GM12801 (cell line): ENCODE data around the gene ATP11B.

ENCODE experiments used
- TF ChIP-seq, protein P1 (sequence below): IDR thresholded peaks from one replicate; pipeline ENCODE4 v1.5.1; 2011; ENCODE audit warnings: control low read depth; ENCODE audit not compliant: insufficient read length; ENCODE audit errors: extremely low read depth

The ATP11B gene

DNA sequence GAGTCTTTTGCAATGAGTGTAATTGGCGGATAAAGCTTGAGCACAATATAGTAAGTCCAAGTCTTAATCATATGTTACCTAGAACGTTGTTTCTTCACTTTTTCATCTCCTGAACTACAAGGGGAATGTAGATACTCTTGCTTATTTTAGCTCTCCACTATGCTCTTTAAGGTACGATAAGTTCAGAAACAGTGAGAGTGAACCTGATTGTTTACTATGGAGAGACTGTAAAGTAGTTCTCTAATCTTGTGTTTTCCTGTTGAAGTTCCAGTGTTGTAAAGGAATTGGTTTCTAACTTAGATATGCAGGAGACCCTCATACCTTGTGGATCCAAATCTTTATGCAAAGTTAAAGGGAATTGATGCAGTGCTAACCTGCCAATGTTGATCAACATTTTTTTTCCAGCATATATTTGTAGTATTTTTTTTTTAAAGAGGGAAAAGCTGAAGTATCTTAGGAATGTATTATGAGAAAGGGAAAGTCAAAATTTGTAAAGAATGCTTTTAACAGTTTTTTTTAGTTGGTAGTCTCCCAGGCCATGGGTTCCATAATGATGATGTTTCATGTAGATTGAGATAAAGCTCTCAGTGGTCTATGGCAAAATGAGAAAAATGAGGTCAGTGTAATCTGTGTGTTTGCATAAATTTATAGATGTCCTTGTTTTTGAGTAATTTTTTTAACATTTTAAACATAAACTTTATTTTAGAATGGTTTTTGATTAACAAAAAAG is 14.9 kb downstream of the ATP11B start:
- TF ChIP-seq, protein P1, sequence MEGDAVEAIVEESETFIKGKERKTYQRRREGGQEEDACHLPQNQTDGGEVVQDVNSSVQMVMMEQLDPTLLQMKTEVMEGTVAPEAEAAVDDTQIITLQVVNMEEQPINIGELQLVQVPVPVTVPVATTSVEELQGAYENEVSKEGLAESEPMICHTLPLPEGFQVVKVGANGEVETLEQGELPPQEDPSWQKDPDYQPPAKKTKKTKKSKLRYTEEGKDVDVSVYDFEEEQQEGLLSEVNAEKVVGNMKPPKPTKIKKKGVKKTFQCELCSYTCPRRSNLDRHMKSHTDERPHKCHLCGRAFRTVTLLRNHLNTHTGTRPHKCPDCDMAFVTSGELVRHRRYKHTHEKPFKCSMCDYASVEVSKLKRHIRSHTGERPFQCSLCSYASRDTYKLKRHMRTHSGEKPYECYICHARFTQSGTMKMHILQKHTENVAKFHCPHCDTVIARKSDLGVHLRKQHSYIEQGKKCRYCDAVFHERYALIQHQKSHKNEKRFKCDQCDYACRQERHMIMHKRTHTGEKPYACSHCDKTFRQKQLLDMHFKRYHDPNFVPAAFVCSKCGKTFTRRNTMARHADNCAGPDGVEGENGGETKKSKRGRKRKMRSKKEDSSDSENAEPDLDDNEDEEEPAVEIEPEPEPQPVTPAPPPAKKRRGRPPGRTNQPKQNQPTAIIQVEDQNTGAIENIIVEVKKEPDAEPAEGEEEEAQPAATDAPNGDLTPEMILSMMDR: no peak

DNA sequence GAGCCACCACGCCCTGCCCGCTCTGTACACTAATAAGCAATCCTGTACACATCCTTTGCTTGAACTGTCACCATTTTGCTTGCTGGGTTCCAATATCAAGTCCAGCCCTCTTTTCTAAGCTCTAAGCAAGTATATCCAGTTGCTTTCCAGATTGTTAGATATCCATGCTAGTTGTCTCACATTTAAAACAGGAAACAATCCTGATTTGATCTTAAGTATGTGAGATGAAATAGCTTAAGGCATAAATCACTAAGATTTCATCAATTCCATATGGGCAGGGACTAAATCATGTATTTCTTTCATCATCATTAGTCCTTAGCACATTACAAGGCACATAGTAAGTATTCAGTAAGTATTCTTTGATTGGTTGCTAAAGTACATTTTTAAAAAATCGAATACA is 16.2 kb downstream of the ATP11B start:
- TF ChIP-seq, protein P1: no peak

DNA sequence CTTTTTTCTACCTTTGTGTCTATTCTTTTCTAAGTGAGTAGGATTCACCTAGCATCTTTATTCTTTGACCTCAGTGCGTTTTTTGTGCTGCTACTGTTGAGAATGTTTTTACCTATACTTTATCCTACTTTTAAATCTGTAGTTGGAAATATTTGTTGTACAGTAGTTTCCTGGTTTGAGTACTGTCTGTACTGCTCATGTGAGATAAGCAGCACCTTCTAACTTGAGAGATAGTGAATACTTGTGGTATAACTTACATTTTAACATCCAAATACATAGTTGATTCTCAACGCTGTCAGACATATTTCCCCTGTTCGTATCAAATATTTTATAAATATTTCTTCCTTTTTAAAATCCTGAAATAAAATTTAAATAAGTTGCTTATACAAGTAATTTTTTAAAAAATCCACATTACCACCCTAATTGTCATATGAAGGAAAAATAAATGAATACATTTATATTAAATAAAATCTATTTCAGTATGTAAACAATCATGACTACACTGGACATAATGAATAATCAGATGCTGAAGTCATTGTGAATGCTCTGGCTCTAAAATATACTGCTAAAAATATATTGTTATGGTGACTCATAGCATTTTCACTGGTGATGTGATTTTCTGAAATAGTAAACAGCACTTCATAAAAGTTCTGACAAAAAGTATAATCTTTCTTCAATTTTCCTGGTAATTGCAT is 17.4 kb downstream of the ATP11B start:
- TF ChIP-seq, protein P1: no peak

DNA sequence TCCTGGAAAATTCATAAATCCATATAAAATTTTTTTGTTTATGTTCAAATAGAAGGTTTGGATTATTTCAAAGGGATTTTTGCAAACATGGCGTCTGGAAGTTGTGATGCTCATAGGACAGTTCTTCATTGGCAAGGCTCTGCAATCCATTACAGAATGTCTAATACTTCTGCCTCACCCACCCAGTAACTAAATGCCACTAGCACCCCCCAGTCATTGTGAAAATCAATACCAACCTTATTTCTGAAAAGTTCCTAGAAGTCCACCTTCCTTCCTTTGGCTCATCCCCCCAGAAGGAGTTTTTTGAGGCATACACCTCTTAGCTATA is 17.9 kb downstream of the ATP11B start:
- TF ChIP-seq, protein P1: no peak

DNA sequence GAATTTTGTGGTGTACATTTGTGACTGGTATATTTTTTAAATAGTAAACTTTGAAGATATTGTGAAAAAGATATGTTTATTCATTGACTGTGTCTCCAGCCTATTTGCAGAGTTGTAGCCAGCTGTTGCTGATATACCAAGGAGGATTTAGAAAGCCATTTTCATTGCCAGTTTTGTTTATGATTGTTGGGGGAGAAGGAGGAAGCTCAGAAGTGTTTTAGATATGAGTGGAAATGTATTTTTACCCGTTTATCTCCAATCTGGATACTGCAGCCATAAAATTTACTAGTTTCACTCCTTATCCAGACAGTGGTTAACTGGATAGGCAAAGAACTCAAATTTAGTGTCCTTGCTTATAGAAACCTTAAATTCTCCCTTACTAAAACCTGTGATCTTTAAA is 18.8 kb downstream of the ATP11B start:
- TF ChIP-seq, protein P1: no peak

DNA sequence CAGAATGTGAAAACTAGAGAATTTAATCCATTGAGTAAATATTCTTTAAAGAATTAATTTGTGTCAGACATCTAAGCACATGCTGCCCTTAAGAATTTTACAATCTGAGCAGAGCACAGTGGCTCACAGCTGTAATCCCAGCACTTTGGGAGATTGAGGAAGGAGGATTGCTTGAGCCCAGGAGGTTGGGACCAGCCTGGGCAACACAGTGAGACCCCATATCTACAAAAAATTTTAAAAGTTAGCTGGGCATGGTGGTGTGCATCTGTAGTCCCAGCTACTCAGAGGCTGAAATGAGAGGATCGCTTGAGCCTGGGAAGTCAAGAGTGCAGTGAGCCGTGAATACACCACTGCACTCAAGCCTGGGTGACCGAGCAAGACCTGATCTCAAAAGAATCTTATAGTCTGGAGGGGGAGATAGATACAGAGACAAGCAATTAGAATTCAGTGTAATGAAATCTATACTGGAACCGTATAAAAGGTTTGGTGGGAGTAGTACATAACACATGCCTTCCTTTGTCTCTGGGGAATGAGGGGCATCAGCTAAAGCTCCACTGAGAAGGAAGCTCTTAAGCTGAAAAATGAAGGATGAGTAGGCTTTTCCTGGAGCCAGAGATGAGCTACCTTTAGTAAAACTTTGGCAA is 21.2 kb downstream of the ATP11B start:
- TF ChIP-seq, protein P1: no peak

DNA sequence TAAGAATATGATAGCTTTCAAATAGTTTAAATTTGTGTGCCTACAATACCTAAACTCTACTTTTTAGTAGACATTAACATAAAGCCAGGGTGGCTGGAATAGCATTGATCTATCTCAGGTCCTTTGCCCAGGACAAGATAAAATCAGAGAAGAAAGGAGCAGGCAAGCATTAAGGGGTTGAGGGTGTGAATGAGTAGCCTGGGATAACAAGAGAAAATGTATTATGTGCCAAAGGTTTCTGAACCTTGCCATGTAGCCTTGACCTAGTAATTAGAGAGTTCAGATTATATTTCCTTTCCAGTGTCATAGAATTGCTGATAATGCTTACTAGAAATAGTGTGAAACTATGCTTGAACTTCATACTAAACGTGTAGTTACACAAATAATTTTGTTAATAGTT is 22.9 kb downstream of the ATP11B start:
- TF ChIP-seq, protein P1: no peak
